Stimulated activated memory B cell treated with anti-CD40 and anti-IgM and Interleukin-4, amounts not matched to agents 10 μg/mL and 1 μg/mL and 100 μg/mL, for 72 hours (primary cell): ENCODE results near the gene ZNF212.
A peak's percentile ranks its signal among the peaks of the same experiment; 100 is the strongest.
"Not testable (repeated sequence)": the region's sequence is repeated elsewhere in the genome, so short reads cannot be mapped to it uniquely, and the experiment has no call there.

Experiments
- ATAC-seq: fragments of 150-1000 bp; cut with Tn5 transposase; 2 replicates; pipeline ENCODE4 v1.10.0; 2021
- H3K27ac Mint-ChIP-seq: one replicate; pipeline ENCODE4 v1.8.0; 2022; ENCODE audit warnings: mild to moderate bottlenecking, mixed read lengths
- H3K27me3 Mint-ChIP-seq: one replicate; pipeline ENCODE4 v1.8.0; 2022; ENCODE audit warnings: mixed read lengths
- H3K36me3 Mint-ChIP-seq: one replicate; pipeline ENCODE4 v1.8.0; 2022; ENCODE audit warnings: mixed read lengths
- H3K4me1 Mint-ChIP-seq: one replicate; pipeline ENCODE4 v1.8.0; 2022; ENCODE audit warnings: mixed read lengths
- H3K4me3 Mint-ChIP-seq: one replicate; pipeline ENCODE4 v1.8.0; 2022; ENCODE audit warnings: mild to moderate bottlenecking, moderate library complexity, mixed read lengths
- H3K9me3 Mint-ChIP-seq: one replicate; pipeline ENCODE4 v1.8.0; 2022; ENCODE audit warnings: mixed read lengths

The ZNF212 gene

GRCh38 chr7:149228831-149229471, 10.5 kb upstream of the ZNF212 start:
- ATAC-seq, result no peak
- Mint-ChIP-seq H3K36me3 (peaks cover 24% of the 10 kb centered on the region), H3K27ac (no peak overlapping the region), H3K27me3 (peaks cover 14% of the 10 kb centered on the region), H3K9me3 (no peaks in the 10 kb centered on the region), H3K4me1 (no peaks in the 10 kb centered on the region), H3K4me3 (no peak overlapping the region)

- H3K27ac Mint-ChIP-seq, result no peak overlapping the region
- no peak for ATAC-seq
These were observed 9.9 kb upstream of the ZNF212 start for GRCh38 chr7:149229526-149229925.

DNA sequence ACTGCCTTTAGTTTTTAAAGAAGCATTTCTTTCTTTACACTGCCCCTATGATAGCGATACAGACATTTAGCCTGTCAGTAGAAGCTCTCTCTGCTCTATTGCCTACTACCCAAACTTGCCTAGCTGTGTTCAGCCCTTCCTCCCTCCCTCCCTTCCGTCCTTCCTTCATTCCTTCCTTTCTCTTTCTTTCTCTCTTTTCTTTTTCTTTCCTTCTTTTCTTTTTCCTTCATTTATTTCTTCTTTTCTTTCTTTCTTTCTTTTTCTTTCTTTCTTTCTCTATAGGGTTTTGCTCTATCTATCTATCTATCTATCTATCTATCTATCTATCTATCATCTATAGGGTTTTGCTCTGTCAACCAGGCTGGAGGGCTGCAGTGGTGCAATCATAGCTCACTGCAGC, 7.1 kb upstream of the ZNF212 start:
- Mint-ChIP-seq H3K4me3 (no peak overlapping the region), H3K27ac (no peak overlapping the region), H3K36me3 (no peaks in the 10 kb centered on the region), H3K4me1 (no peaks in the 10 kb centered on the region), H3K27me3 (peaks cover 14% of the 10 kb centered on the region), H3K9me3 (no peaks in the 10 kb centered on the region)
- no peak for ATAC-seq

More at GRCh38 chr7:149229526-149229925, 9.9 kb upstream of the ZNF212 start:
- Mint-ChIP-seq H3K9me3 (no peaks in the 10 kb centered on the region), H3K4me1 (no peaks in the 10 kb centered on the region), H3K27me3 (peaks cover 14% of the 10 kb centered on the region), H3K36me3 (peaks cover 19% of the 10 kb centered on the region), H3K4me3 (no peak overlapping the region)

- not testable (repeated sequence) for H3K4me1 Mint-ChIP-seq, H3K27ac Mint-ChIP-seq, H3K9me3 Mint-ChIP-seq
These were observed 5.7 kb upstream of the ZNF212 start for GRCh38 chr7:149233655-149234204.

GRCh38 chr7:149237502-149237901, 1.9 kb upstream of the ZNF212 start:
- peaks cover 3% of the 10 kb centered on the region for H3K36me3 Mint-ChIP-seq
- H3K4me1 Mint-ChIP-seq, result peaks cover 27% of the 10 kb centered on the region
- ATAC-seq, result no peak
- H3K4me3 Mint-ChIP-seq, result no peak overlapping the region
- peaks cover 8% of the 10 kb centered on the region for H3K27me3 Mint-ChIP-seq
- peaks cover 4% of the 10 kb centered on the region for H3K9me3 Mint-ChIP-seq
- H3K27ac Mint-ChIP-seq, result no peak overlapping the region

More at GRCh38 chr7:149233655-149234204, 5.7 kb upstream of the ZNF212 start:
- H3K4me3 Mint-ChIP-seq, ATAC-seq, H3K36me3 Mint-ChIP-seq: not testable (repeated sequence)
- H3K27me3 Mint-ChIP-seq, result peaks cover 14% of the 10 kb centered on the region

DNA sequence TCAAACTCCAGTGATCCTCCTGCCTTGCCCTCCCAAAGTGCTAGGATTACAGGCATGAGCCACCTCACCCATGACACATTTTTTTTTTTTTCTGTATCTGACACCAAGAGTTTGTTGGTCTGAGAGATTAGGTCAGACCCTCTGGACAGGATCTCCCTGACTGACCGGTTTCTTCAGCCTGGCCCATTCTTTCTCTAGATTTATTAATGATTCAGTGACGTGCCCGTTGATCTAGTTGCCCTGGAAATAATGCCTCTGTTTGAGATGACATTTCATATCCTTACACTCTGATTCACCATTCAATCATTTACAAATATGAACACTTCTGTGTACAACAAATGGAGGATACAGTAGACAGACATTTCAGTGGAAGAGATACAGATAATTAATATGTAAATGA, 1.4 kb upstream of the ZNF212 start:
- ATAC-seq, result no peak
- H3K9me3 Mint-ChIP-seq, result peaks cover 8% of the 10 kb centered on the region
- peaks cover 32% of the 10 kb centered on the region for H3K4me1 Mint-ChIP-seq
- H3K36me3 Mint-ChIP-seq, result peaks cover 8% of the 10 kb centered on the region
- H3K27me3 Mint-ChIP-seq, result peaks cover 3% of the 10 kb centered on the region
- H3K27ac Mint-ChIP-seq, result peak overlapping the region; percentile 88
- H3K4me3 Mint-ChIP-seq, result peak overlapping the region; percentile 94

GRCh38 chr7:149240637-149241036, 1.2 kb downstream of the ZNF212 start:
- peaks cover 11% of the 10 kb centered on the region for H3K36me3 Mint-ChIP-seq
- no peak for ATAC-seq
- peak overlapping the region; percentile 94 for H3K4me3 Mint-ChIP-seq
- peaks cover 8% of the 10 kb centered on the region for H3K9me3 Mint-ChIP-seq
- no peaks in the 10 kb centered on the region for H3K27me3 Mint-ChIP-seq
- peak overlapping the region; percentile 88 for H3K27ac Mint-ChIP-seq
- peaks cover 46% of the 10 kb centered on the region for H3K4me1 Mint-ChIP-seq

DNA sequence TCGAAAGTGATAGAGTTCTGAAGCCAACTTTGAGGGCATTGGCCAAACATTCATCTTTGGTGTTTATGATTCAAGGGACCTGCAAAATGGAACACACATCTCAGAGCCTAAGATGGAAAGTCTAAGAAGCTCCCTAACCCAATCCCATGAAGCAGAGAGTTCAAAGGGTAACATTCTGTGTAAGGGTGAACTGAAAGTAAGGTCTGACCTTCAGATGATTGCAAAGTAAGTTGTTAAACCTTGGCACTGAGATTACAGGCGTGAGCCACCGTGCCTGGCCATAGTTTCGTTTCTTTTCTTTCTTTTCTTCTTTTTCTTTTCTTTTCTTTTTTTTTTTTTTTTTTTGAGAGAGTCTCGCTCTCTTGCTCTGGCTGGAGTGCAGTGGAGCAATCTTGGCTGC, 2.2 kb downstream of the ZNF212 start:
- Mint-ChIP-seq H3K9me3 (peaks cover 8% of the 10 kb centered on the region), H3K27ac (no peak overlapping the region), H3K36me3 (peaks cover 17% of the 10 kb centered on the region), H3K4me3 (no peak overlapping the region), H3K4me1 (peaks cover 54% of the 10 kb centered on the region), H3K27me3 (no peaks in the 10 kb centered on the region)
- no peak for ATAC-seq

DNA sequence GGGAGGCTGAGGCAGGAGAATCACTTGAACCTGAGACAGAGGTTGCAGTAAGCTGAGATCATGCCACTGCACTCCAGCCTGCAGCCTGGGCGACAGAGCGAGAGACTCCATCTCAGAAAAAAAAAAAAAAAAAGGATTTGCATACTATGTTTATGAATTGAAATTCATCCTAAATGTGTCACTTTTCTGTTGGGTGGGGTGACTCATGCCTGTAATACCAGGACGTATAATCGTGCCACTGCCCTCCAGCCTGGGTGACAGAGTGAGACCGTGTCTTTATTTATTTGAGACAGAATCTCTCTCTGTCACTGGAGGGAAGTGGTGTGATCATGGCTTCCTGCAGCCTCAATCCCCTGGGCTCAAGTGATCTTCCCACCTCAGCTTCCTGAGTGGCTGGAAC, 5.8 kb downstream of the ZNF212 start:
- peak; percentile 84 for ATAC-seq
- Mint-ChIP-seq H3K27ac (peak overlapping the region; percentile 78), H3K36me3 (peaks cover 29% of the 10 kb centered on the region), H3K4me3 (no peak overlapping the region), H3K27me3 (no peaks in the 10 kb centered on the region), H3K9me3 (peaks cover 4% of the 10 kb centered on the region), H3K4me1 (peaks cover 55% of the 10 kb centered on the region)

DNA sequence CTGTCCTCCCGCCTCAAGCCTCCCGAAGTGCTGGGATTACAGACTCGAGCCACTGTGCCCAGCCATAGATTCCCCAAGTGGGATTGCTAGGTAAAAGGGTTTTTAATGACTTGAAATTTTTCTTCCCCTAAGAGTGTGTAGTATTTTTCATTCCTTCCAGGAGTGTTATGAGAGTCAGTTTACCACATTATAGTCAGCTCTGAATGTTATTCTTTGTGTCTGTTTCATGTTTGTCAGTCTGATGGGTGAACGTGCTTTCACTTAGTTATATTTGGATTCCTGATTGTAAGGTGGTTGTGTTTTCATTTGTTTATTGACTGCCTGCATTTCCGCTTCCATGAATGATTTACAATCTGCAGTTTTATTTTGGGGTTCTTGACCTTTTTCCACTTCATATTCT, 6.3 kb downstream of the ZNF212 start:
- ATAC-seq, result no peak
- H3K27me3 Mint-ChIP-seq, result no peaks in the 10 kb centered on the region
- H3K4me3 Mint-ChIP-seq, result no peak overlapping the region
- peaks cover 4% of the 10 kb centered on the region for H3K9me3 Mint-ChIP-seq
- peaks cover 34% of the 10 kb centered on the region for H3K36me3 Mint-ChIP-seq
- peaks cover 50% of the 10 kb centered on the region for H3K4me1 Mint-ChIP-seq
- peak overlapping the region; percentile 78 for H3K27ac Mint-ChIP-seq

GRCh38 chr7:149248777-149249176, 9.3 kb downstream of the ZNF212 start:
- ATAC-seq, result peak; percentile 87
- Mint-ChIP-seq H3K4me1 (peaks cover 40% of the 10 kb centered on the region), H3K9me3 (no peaks in the 10 kb centered on the region), H3K36me3 (peaks cover 43% of the 10 kb centered on the region), H3K4me3 (peak overlapping the region; percentile 7), H3K27me3 (no peaks in the 10 kb centered on the region), H3K27ac (peak overlapping the region; percentile 78)

GRCh38 chr7:149250151-149250550, 10.7 kb downstream of the ZNF212 start:
- H3K36me3 Mint-ChIP-seq, result peaks cover 49% of the 10 kb centered on the region
- ATAC-seq, result not testable (repeated sequence)

DNA sequence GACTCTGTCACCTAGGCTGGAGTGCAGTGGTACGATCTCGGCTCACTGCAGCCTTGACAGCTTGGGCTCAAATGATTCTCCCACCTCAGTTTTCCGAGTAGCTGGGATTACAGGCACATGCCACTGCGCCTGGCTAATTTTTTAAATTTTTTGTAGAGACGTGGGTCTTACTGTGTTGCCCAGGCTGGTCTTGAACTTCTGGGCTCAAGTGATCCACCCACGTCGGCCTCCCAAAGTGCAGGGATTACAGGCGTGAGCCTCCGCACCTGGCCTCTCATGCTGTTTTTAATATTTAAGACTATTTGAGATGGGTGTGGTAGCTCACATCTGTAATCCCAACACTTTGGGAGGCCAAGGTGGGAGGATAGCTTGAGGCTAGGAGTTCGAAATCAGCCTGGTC, 12.1 kb downstream of the ZNF212 start:
- H3K27ac Mint-ChIP-seq, H3K4me3 Mint-ChIP-seq, H3K27me3 Mint-ChIP-seq, ATAC-seq, H3K9me3 Mint-ChIP-seq: not testable (repeated sequence)
- Mint-ChIP-seq H3K4me1 (peaks cover 18% of the 10 kb centered on the region), H3K36me3 (peaks cover 48% of the 10 kb centered on the region)

More at GRCh38 chr7:149250151-149250550, 10.7 kb downstream of the ZNF212 start:
- H3K4me1 Mint-ChIP-seq, result peaks cover 31% of the 10 kb centered on the region
- H3K9me3 Mint-ChIP-seq, H3K4me3 Mint-ChIP-seq, H3K27me3 Mint-ChIP-seq: not testable (repeated sequence)
- peak overlapping the region; percentile 78 for H3K27ac Mint-ChIP-seq

DNA sequence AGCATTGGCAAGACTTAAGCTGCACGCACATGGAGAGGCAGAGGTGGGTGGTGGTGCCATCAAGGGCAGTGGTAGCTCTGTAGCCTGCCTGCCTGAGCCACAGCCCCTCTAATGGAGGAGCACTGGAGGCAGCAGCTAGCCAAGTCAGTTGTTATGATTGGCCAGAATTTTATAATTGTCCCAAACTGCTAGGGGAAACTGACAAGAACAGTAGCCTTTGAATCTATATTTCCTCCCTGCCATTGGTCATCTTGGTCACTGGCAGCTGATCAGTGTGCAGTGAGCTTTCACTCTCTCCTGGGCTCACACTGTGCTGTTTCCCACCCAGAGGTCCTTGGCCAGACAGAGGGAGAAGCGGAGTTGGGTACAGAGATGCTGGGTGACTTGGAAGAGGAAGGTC, 12.9 kb downstream of the ZNF212 start:
- Mint-ChIP-seq H3K4me1 (peaks cover 18% of the 10 kb centered on the region), H3K27ac (no peak overlapping the region), H3K9me3 (no peaks in the 10 kb centered on the region), H3K27me3 (no peaks in the 10 kb centered on the region), H3K36me3 (peaks cover 48% of the 10 kb centered on the region), H3K4me3 (no peak overlapping the region)
- no peak for ATAC-seq

DNA sequence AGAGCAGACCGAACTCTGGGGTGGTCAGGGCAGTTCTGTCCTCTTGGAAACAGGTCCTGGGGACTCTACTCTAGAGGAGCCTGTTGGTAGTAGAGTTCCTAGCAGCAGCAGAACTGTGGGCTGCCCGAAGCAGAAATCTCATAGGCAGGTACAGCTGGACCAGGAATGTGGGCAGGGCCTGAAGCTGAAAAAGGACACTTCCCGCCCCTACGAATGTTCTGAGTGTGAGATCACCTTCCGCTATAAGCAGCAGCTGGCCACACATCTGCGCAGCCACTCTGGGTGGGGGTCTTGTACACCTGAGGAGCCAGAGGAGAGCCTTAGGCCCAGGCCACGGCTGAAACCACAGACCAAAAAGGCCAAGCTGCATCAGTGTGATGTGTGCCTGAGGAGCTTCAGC, 14.2 kb downstream of the ZNF212 start:
- Mint-ChIP-seq H3K4me3 (no peak overlapping the region), H3K27me3 (no peaks in the 10 kb centered on the region), H3K36me3 (peaks cover 39% of the 10 kb centered on the region), H3K27ac (no peak overlapping the region), H3K4me1 (peaks cover 6% of the 10 kb centered on the region), H3K9me3 (no peaks in the 10 kb centered on the region)
- ATAC-seq, result no peak

- ATAC-seq, result no peak
- peaks cover 2% of the 10 kb centered on the region for H3K4me1 Mint-ChIP-seq
- H3K4me3 Mint-ChIP-seq, result no peak overlapping the region
- no peaks in the 10 kb centered on the region for H3K9me3 Mint-ChIP-seq
- no peaks in the 10 kb centered on the region for H3K27me3 Mint-ChIP-seq
- peaks cover 39% of the 10 kb centered on the region for H3K36me3 Mint-ChIP-seq
- no peak overlapping the region for H3K27ac Mint-ChIP-seq
These were observed 14.9 kb downstream of the ZNF212 start for GRCh38 chr7:149254181-149254858.
